MCF 10A (cell line): ENCODE results near the gene PTGDR2. TPM values are rescaled to one million over a fixed set of nuclear protein-coding genes. Genes with fewer than 3 reads are reported as not detected.

ENCODE experiments used
- BruUV-seq: library from RNA; stranded (reverse); fragments of 400-500 nt; replicated peaks from 2 replicates; lab custom pipeline; 2021; lab: Mats Ljungman, UMichigan
- CTCF ChIA-PET: fragments of 300-600 bp; sonication (Branson Sonifier 250); formaldehyde crosslinking; extraction: SDS; loops from one replicate; lab custom pipeline; 2021; ENCODE audit warnings: antibody characterized with exemption, inconsistent platforms; lab: Yijun Ruan, JAX
- POLR2A ChIA-PET: fragments of 300-600, 350-650 bp; sonication (Branson Sonifier 250); formaldehyde crosslinking; extraction: SDS; loops from one replicate; lab custom pipeline; 2020; ENCODE audit warnings: antibody characterized with exemption, inconsistent platforms; lab: Yijun Ruan, JAX
- DNase-seq: peaks from one replicate; pipeline ENCODE4 v3.0.0-alpha.2; 2018; ENCODE audit not compliant: unreplicated experiment
- H3K27ac Mint-ChIP-seq: one replicate; pipeline ENCODE4 v1.8.0; 2022; ENCODE audit warnings: mild to moderate bottlenecking, low read depth, mixed read lengths; ENCODE audit not compliant: unreplicated experiment
- H3K27me3 Mint-ChIP-seq: one replicate; pipeline ENCODE4 v1.8.0; 2022; ENCODE audit warnings: mixed read lengths; ENCODE audit not compliant: insufficient read depth, unreplicated experiment
- H3K36me3 Mint-ChIP-seq: one replicate; pipeline ENCODE4 v1.8.0; 2022; ENCODE audit warnings: mild to moderate bottlenecking, moderate library complexity, mixed read lengths; ENCODE audit not compliant: insufficient read depth, unreplicated experiment
- H3K4me1 Mint-ChIP-seq: one replicate; pipeline ENCODE4 v1.8.0; 2022; ENCODE audit warnings: mixed read lengths; ENCODE audit not compliant: insufficient read depth, unreplicated experiment
- H3K4me3 Mint-ChIP-seq: one replicate; pipeline ENCODE4 v1.8.0; 2022; ENCODE audit warnings: mild to moderate bottlenecking, moderate library complexity, mixed read lengths; ENCODE audit not compliant: unreplicated experiment
- H3K9me3 Mint-ChIP-seq: one replicate; pipeline ENCODE4 v1.8.0; 2022; ENCODE audit warnings: mixed read lengths; ENCODE audit not compliant: unreplicated experiment
- CTCF ChIP-seq: fragments of 200-600 bp; IDR thresholded peaks from one replicate; pipeline ENCODE4 v1.8.0; 2022; ENCODE audit warnings: antibody characterized with exemption, mild to moderate bottlenecking; ENCODE audit not compliant: unreplicated experiment
- intact Hi-C: fragments of 100-400 bp; cut with micrococcal nuclease; formaldehyde crosslinking; loops from 2 replicates; pipeline ENCODE4 v1.14.1; 2022
- total RNA-seq: library from RNA; stranded (reverse); gene quantifications from 2 replicates; pipeline ENCODE4 v1.2.3, GENCODE V29; 2022

The PTGDR2 gene
- total RNA-seq, 1 experiment from 2014 or later = not detected

GRCh38 chr11:60813324-60813723 is 42.4 kb downstream of the PTGDR2 start:
- POLR2A ChIA-PET = no interaction called here
- no peak for DNase-seq
- BruUV-seq = no TSS peak

GRCh38 chr11:60810569-60810968 is 45.2 kb downstream of the PTGDR2 start:
- no peak for DNase-seq
- CTCF ChIA-PET = interaction anchor here (0.5 kb wide), 1 partner anchor 117 kb away, joined by 3 read pairs; no protein-coding TSS in a partner anchor
- BruUV-seq = no TSS peak
- POLR2A ChIA-PET = no interaction called here
- intact Hi-C loops = no loop called here
- Mint-ChIP-seq H3K27ac (no peak overlapping the region), H3K27me3 (peaks cover 9% of the 10 kb centered on the region), H3K4me3 (no peak overlapping the region), H3K36me3 (peaks cover 3% of the 10 kb centered on the region), H3K4me1 (no peaks in the 10 kb centered on the region), H3K9me3 (no peaks in the 10 kb centered on the region)
- no peak for TF ChIP-seq CTCF

More at GRCh38 chr11:60813324-60813723, 42.4 kb downstream of the PTGDR2 start:
- intact Hi-C loops = no loop called here
- Mint-ChIP-seq H3K27me3 (peaks cover 9% of the 10 kb centered on the region), H3K4me1 (no peaks in the 10 kb centered on the region), H3K9me3 (no peaks in the 10 kb centered on the region), H3K36me3 (no peaks in the 10 kb centered on the region), H3K27ac (no peak overlapping the region), H3K4me3 (no peak overlapping the region)
- CTCF ChIA-PET = interaction anchor here (2.0 kb wide), 1 partner anchor 17 kb away, joined by 10 read pairs; no protein-coding TSS in a partner anchor
- no peak for TF ChIP-seq CTCF

GRCh38 chr11:60810151-60810550 is 45.6 kb downstream of the PTGDR2 start:
- Mint-ChIP-seq H3K27me3 (peaks cover 9% of the 10 kb centered on the region), H3K4me1 (no peaks in the 10 kb centered on the region), H3K4me3 (no peak overlapping the region), H3K9me3 (no peaks in the 10 kb centered on the region), H3K27ac (no peak overlapping the region), H3K36me3 (peaks cover 6% of the 10 kb centered on the region)
- ChIA-PET POLR2A (no interaction called here), CTCF (no interaction called here)
- no TSS peak for BruUV-seq
- TF ChIP-seq CTCF = no peak
- DNase-seq = no peak
- intact Hi-C loops = no loop called here

- BruUV-seq = no TSS peak
- Mint-ChIP-seq H3K9me3 (no peaks in the 10 kb centered on the region), H3K4me3 (no peak overlapping the region), H3K27ac (no peak overlapping the region), H3K4me1 (no peaks in the 10 kb centered on the region), H3K36me3 (peaks cover 6% of the 10 kb centered on the region), H3K27me3 (peaks cover 9% of the 10 kb centered on the region)
- intact Hi-C loops = no loop called here
- DNase-seq = no peak
- CTCF ChIA-PET = no interaction called here
- POLR2A ChIA-PET = no interaction called here
- TF ChIP-seq CTCF = no peak
These were observed 46.1 kb downstream of the PTGDR2 start for GRCh38 chr11:60809691-60810090.
